Ureter (tissue), 1 donor: ENCODE data around the gene NUTM2E. TPM values are rescaled to one million over a fixed set of nuclear protein-coding genes. Genes with fewer than 3 reads are reported as not detected.
"Not testable (repeated sequence)": the region's sequence is repeated elsewhere in the genome, so short reads cannot be mapped to it uniquely, and the experiment has no call there.

Experiments used
- DNase-seq: peaks from one replicate; pipeline ENCODE4 v3.0.0-alpha.2; 2020; ENCODE audit warnings: low spot score
- total RNA-seq: library from RNA; stranded (reverse); gene quantifications from one replicate; pipeline ENCODE4 v1.2.4, GENCODE V29; 2023
- donor health status: DM: yes; HTN: yes; CAD: no.

Gene NUTM2E
- total RNA-seq, 1 donor from 2014 or later = 0.16 TPM

DNA sequence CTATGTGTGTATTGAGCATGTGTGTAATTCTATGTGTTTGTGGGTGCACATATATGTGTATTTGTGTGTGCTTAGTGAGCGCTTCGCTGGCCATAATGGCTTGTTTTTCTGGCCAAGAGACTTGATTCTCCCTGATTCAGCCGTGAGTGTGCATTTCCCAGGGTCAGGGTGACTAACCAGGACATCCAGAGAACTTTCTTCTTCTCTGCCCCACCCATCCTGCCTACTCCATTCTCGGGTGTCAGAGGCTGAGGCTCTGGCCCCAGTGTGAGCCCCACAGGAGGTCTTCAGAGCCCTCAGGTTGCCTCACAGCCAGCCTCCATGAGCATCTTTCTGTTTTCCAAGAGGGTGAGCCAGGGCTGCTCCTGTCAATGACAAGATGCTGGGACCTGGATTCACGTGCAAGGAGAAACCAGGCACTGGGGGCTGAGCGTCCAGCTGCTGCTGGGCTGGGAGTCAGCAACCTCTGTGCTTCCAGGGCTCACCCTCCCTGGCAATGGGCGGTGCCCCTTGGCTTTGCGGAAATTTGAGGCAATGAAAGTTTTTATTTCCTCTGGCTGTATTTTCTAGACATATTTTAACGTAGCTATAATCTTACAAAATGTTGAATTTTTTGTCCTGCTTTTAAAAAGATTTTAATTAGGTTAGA, 40.5 kb downstream of the NUTM2E start:
- DNase-seq = not testable (repeated sequence)

DNA sequence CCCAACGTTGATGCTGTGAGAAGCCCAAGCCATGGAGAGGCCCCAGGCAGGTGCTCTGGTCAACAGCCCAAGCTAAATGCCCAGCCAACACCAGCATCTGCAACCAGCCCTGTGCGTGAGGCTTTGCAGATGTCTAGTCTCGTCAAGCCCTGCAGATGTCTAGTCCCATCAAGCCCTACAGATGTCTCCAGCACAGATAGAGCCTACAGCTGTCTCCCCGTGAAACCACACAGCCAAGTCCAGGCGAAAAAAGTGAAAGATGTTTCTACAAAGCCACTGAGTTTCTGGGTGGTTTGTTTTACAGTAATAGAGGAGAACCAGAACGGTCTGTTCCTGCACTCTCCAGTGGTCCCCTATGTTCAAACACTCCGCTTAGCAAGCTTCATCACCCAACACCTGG, 41.5 kb downstream of the NUTM2E start:
- DNase-seq = not testable (repeated sequence)

DNA sequence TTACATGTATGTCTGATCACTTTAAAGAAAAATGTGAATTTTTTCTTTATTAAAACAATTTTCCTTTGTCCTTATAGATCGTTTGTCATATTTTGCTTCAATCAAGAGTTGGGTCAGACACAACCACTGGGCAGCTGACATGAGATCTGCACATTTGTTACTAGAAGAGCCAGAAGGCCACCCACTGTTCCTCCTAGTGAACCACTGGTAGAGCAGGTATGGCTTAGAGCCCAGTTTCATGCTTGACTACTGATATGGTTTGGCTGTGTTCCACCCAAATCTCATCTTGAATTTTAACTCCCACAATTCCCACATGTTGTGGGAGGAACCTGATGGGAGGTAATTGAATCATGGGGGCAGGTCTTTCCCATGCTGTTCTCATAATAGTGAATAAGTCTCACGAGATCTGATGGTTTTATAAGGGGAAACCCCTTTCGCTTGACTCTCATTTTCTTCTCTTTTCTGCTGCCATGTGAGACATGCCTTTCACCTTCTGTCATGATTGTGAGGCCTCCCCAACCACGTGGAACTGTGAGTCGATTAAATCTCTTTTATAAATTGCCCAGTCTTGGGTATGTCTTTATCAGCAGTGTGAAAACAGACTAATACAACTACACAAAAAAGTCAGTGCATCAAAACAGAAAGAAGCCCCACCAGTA, 43.0 kb downstream of the NUTM2E start:
- not testable (repeated sequence) for DNase-seq

DNA sequence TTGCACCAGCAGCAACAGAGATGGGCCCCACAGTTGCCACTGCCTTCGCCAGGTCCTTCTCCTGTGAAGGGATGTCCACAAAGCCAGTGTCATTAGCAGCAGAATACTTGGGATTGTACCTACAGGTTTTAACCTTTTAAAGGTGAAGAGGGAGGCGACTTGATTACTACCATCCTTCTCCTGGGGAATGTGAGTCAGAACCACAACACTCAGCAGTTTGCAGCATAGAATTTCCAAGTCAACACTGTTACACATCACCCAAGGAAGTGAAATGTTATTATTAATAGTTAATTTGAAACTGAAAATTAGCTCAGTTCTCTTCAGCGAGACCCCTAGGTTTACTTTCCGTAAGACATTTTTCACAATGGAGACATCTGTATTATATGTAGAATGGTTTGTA, 45.2 kb downstream of the NUTM2E start:
- DNase-seq = not testable (repeated sequence)

Other genes with a start within 250 kb of the NUTM2E start
- 0.91 TPM for gene SFTPA1, start 215.8 kb upstream of the NUTM2E start, total RNA-seq
- 0.26 TPM for gene NUTM2B, start 123.5 kb upstream of the NUTM2E start, total RNA-seq
- gene SFTPD, start 122.4 kb downstream of the NUTM2E start, total RNA-seq = 0.89 TPM